GM18511 (cell line): ENCODE results near the gene SPAG9.
A peak's percentile ranks its signal among the peaks of the same experiment; 100 is the strongest.

ENCODE experiments used
- ATAC-seq: cut with Tn5 transposase; IDR thresholded peaks from one replicate; pipeline ENCODE4 v1.9.1; 2021; ENCODE audit warnings: mild to moderate bottlenecking, moderate library complexity; ENCODE audit not compliant: unreplicated experiment

SPAG9 gene

DNA sequence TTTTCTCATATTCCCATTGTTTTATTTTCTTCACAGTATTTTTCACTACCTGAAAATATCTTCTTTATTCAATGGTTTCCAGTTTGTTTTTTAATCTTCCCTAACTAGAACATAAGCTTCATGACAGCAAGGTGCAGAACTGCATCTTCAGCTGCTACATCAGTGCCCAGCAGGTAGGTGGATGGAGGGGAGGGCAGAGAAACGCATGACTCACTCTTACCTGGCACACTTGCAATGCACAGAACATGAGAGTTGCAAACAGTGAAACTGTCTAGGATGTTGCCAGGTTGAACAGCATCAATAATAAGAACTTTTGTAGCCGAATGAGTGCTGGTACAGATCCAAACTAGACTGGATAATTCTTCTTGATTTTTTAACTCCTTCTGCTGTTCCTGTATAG, 127.1 kb downstream of the SPAG9 start:
- ATAC-seq, result no peak

DNA sequence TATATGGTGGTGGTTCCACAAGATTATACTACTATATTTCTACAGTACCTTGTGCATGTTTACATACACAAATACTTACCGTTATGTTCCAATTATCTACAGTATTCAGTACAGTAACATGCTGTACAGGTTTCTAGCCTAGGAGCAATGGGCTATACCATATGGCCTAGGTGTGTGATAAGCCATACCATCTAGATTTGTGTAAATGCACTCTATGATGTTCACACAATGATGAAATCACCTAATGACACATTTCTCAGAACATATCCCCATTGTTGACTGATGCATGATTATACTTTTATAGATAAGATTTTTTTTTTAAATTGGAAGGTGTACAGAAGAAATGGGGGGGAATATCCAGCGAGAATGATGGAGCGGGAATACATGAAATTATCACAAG, 131.5 kb downstream of the SPAG9 start:
- ATAC-seq, result no peak

DNA sequence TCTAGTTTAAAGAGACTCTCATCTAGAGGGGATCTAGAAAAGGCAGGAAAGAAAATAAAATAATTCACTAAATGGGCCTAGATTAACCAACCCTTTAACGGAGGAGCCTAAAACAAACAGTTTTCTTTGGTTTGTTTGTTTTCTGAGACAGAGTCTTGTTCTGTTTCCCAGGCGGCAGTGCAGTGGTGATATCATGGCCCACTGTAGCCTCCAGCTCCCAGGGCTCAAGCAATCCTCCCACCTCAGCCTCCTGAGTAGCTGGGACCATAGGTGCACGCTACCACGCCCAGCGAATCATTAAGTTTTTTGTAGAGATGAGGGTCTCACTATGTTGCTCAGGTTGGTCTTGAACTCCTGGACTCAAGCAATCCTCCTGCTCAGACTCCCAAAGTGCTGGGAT, 132.2 kb downstream of the SPAG9 start:
- no peak for ATAC-seq

DNA sequence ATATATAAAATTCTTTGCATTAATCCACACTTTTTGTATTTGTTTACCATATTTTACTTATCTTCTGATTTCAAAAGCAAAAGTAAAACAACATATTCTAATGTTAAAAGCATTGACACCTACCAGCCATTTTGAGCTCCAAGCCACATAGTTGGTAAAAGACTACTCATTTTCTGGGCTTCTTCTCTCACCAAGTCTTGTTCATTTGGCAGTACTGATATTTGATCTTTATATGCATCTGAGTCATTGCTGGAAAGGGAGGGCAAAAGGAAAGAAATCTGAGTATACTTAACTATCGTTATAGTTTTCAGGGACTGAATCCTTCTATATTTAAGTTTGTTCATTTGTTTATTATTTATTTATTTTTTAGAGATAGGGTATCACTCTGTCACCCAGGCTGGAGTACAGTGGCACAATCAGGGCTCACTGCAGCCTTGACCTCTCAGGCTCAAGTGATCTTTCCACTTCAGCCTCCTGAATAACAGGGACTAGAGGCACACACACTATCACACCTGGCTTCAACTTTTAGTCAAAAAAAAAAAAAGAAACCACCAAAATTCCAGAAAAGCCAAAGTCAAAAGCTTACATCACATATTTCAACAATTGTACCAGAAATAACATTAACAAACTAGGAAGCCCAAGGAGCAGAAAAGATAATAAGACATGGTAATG, 133.5 kb downstream of the SPAG9 start:
- ATAC-seq, result no peak

DNA sequence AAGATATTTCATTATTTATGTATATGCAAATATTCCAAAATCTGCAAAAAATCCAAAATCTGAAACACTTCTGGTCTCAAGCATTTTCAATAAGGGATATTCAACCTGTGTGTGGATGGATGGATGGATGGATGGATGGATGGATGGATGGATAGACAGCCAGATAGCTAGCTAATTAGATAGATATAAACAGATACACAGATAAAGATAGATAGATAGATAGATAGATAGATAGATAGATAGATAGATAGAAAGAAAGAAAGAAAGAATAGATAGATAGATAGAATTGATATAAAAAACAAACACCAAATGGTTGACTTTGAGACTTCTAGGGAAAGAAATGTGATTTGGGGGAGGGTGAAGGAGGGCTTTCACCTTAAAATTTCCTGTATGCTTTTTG, 139.4 kb downstream of the SPAG9 start:
- ATAC-seq, result no peak

DNA sequence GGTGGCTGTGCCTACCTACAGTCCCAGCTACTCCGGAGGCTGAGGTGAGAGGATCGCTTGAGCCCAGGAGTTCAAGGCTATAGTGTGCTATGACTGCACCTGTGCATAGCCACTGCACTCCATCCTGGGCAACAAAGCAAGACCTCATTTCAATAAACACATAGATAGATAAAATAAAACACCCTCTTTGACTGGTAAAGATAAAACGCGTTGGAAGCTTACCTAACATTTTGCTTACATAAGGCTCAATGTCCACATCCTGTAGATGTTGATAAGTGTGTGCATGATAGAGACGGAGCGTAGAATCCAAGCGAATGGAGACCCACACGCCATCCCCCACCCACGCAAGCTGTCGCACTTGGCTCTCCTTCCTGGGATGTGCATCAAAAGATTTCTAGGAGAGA, 141.1 kb downstream of the SPAG9 start:
- ATAC-seq, result no peak

DNA sequence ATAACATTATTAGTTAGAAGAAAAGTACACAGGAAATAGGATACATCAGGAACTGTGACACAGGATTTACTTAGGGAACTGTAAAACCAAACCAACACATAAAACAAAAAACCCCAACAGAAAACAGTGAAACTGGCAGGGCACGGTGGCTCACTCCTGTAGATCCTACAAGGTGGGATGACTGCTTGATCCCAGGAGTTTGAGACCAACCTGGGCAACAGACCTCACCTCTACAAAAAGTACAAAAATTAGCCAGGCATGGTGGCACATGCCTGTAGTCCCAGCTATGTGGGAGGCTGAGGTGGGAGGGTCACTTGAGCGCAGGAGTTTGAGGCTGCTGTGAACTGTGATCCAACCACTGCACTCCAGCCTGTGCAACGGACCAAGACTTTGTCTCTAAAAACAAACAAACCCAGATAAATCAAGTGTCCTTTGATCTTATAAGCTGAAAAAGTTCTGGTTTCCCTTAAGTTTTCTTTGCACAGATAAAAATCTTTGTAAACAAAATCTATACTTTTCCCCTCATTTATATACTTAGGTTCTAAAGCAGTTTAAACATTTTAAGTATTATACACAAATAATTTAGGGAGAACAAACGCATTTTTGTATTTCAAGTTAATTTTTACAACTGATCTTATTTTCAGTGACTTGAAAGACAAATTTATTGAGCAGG, 143.0 kb downstream of the SPAG9 start:
- ATAC-seq, result no peak

DNA sequence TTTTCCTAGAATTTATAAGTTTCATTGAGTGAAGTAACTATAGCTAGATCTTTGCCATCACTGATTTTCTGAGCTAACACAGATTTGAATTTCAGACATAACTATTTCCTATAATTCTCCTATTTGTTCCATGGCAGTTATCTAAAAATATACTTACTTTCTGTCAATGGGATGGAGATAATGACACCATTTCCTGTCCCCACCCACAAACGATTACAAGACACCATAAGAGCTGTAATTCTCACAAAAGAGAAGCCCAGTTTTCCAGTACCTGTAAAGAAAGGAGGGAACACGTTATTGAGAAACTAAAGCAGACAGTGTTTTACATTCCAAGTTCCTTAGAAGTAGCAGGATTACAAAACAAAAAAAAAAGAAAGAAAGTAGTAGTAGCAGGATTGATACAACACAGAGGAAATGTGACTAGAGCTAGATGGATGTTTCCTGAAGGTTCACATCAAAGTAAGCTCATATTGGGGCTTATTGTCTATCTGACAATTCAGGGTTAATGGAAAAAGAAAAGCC, 143.7 kb downstream of the SPAG9 start:
- no peak for ATAC-seq

DNA sequence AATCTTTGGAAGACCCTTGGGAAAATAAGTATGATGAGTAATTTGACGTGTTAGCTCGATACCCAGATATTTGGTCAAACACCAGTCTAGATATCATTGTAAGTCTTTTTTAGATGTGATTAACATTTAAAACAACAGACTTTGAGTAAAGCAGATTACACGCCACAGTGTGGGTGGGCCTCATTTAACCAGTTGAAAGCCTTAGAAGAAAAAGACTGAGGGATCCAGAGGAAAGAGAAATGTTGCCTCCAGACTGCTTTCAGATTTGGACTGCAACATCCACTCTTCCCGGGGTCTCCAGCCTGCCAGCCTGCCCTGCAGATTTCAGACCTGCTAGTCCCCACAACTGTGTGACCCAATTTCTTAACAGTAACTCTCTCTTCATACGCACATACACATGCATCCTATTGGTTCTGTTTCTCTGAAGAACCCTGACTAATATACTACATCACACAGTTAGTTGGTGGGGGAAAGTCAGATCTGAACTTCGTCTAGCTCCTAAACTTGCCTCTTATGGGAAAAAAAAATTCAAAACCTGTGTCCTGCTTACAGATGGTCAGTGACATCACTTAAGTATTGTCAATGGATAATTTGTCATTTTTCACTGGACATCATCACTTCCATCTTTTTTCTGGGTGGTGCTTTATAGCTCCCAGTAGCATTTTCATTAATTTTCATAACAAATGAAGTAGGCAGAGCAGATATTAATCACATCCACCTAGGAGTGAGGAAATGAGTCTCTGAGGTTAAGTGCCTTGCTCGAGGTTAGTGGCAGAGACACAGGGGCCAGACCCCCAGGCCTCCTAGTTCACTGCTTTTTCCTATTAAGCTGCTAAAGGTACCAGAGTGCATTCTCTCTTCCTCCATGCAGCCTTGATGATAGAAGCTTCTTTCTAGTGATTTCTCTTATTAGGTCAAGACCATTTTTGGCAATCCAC, 146.8 kb downstream of the SPAG9 start:
- no peak for ATAC-seq

DNA sequence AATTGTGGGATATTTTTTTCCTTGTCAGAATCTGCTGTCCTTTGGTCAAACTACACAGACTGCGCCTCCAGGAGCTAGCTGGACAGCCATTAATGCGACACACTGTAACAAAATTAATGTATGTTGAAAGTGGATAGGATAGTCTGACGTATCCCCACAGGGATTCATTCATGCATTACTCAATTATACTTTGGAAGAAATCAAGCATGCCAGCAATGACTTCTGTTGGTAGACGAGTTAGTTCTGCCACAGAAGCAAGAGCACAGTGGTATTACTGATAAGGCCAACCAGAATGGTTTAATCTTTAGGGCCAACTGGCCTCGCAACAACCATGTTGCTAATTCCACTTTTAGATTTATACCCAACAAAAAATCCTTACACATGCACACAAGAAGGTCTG, 148.1 kb downstream of the SPAG9 start:
- ATAC-seq, result no peak

DNA sequence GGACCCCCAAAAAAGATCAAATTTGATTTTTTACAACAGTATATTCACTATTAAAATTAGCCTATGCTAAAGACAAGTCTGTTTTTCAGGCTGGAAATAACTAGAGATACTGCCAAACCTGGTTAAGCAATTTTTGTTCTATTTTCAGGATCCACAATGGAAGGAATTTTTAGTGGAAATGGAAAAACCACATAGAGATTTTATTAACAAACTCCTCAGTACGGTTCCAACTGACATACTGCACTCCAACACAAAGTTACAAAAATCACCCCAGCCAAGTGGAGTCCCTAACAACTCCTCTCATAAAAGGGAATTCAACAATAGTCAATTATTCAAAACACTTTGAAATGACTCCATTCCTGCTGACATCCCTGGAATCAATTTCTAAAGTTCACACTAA, 152.9 kb downstream of the SPAG9 start:
- no peak for ATAC-seq

DNA sequence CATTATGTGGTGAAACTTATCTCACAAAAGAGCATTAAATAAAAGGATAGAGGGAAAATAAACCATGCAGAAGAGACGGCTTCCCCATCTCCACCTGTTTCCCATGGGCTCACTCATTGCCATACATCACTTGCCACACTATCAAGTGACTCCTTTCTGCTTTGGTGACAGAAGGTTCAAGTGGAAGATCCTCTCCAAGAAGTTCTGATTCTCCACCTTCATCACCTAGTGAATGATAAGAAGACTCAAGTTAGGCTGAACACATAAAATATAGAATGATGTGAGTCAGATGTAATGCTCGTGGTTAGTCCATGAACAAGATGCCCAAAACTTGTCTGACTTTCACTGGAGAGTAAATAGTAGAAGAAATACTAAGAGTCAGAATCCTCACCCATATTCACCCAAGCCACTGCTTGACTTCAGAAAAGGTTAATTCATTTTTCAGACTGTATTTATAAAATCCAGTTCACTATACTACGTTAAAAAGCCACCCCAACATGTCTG, 154.5 kb downstream of the SPAG9 start:
- ATAC-seq, result no peak

DNA sequence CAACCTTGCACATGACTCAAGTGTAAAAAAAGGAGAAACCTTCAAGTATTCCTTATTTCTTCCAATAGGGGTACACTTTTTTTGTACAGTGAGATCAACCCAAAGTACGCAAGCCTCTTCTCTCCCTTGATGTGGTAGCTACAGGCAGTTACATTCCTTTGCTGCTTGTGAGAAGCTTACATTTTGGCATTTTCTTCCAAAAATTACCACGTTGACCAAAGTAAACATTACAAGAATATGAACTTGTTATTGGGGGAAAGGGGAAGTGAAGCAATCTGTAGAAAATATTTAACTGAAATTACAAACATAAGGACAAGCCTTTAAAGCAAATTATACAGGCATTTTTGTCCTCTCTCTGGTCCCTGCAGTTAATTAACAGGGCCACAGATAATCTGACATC, 157.5 kb downstream of the SPAG9 start:
- no peak for ATAC-seq

DNA sequence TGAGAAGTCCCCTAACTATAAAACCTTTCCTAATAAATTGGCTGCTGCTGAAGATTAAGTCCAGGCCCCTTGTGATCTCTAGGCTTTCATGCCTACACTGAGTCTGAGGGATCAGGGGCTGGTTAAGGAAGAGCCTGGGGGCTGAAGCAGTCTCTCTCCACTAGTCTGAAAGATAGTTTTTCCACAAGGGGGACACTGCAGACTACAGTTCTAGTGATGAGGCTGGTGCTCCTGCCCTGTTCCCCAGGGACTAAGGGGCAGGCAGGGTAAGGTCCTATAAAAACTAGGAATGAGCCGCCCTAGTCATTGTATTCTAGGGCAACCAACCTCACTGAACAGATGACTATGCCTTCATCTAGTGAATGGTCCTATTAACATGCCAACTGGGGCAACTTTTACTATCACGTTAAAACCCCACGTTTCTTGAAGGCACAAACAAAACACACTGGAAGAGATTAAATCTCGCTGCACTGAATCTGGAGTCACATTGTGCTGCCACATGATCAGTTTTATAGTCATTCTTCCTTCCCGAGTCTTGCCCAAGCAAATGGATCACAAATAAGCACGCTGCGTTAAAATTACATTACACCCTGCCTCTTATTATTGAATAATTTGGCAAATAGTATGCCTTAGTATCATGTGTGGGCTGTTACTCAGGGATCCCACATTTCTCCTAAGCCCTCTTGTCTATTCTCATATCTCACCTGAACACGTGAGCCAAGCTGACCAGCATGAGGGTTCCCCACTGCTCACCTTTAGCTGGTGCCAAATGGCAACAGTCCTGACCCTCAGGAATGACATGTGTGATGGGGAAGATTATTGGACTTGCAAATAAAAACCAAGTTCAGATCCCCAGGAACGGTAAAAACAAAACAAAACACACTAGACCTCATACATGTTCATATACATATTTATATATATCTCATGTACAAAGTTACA, 159.1 kb downstream of the SPAG9 start:
- ATAC-seq, result no peak

DNA sequence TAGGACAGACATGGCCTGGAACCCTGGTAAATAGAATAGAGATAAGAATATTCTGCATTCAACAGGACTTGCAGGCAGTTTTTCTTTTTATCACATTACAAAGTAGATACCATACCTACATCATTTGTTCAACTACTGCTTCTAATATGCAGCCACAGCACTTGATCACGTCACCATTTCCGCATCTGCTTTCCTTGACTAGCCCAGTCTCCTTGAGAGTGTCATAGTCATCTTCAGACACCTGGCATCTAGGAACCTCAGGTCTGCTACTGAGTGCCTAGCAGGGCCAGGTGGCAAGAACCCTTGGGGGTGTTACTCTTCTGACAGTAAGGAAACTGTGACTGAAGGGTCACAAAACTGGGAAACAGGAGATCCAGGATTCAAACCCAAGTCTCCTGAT, 161.3 kb downstream of the SPAG9 start:
- ATAC-seq, result no peak

DNA sequence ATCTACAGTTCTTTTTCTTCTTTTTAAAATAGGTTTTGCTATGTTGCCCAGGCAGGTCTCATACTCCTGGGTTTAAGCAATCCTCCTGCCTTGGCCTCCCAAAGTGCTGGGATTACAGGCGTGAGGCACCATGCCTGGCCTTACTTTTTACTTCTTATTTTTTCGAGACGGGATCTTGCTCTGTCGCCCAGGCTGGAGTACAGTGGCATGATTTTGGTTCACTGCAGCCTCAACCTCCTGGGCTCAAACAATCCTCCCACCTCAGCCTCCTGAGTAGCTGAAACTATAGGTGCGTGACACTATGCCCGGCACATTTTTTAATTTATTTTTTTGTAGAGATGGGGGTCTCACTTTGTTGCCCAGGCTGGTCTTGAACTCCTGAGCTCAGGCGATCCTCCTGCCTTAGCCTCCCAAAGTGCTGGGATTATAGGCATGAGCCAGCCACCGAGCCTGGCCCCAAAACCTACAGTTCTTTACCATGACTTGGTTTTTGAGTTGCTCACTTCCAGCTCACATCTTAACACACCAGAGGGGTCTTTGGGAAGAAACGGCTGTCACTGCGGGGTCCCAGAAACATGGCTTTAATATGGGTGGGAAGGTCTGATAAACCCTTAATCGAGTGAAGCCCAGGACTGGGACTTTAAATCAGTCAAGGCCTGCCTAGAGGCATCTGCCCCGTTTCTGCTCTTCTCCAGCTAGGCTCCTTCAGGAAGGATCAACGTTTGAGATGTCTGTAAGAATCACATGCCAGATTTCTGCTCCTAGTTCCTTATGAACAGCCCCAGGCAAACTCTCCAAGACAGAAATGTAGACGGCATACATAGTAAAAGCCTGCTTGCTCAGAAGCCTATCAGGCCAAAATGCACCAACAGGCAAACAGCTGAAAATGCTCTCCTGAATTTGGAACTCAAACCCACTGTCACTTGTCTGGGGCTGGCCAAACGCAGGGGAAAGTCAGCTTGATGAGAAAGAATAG, 162.8 kb downstream of the SPAG9 start:
- no peak for ATAC-seq

DNA sequence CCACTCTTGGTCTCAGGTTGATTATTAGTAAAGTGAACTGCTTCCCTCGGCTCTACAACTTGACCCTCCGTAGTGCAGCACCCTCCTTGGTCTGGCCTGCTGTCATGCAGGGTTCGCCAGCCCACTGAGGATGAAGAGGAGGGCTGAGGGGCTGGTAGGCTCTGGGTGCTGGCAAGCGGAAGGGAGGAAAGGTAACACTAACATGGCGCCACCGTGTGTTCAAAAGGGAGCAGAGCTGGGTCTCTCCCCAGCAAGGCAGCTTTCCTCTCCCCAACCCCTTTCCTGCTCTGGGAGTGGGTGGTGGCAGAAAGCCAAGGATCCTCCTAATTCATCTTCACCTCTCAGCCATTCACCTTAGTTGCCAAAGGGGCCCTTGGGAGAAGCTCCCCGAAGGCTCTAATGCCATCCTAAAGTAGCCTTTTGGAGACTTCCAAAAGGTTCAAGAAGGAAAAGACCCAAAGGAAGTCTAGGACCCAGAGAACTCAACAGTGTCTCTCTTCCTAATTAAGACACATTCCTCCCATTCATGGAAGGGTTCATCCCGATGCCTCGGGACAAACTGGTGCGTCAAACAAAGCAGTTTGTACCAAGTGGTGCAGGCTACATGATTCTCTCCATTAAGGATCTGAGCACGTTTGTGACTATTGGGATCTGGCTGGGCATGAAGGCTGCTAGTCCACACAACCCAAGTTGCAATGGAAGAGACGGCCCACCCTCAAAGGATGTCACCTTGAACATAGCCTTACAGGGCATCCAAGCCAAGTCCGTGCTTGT, 163.7 kb downstream of the SPAG9 start:
- ATAC-seq, result peak; percentile 57

DNA sequence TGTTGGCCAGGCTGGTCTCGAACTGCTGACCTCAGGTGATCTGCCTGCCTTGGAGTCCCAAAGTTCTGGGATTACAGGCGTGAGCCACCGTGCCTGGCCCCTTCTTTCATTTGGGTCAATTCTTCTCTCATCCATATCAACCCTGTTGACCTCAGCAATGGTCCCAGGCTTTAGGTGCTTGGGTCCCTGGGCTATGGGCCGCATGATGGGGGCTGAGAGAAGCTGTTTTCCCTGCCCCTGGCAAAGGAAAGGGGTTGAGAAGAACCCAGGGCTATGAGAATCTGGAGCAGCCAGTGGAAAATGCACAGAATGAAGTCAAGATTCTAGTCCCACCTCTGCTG, 164.3 kb downstream of the SPAG9 start:
- no peak for ATAC-seq
